ENCODE data around the gene MEI1. TPM values are rescaled to one million over a fixed set of nuclear protein-coding genes. Genes with fewer than 3 reads are reported as not detected.
A peak's percentile ranks its signal among the peaks of the same experiment; 100 is the strongest.

The MEI1 gene
- total RNA-seq = 1.1 and 17.8 TPM in 2 replicates
- 3.3 and 5.6 TPM in 2 replicates for polyA plus RNA-seq

GRCh38 chr22:41699264-41700107, at the start of gene MEI1:
Gene MEI1, plus strand, starts transcription at chr22:41699503. Its CDS starts 36 bp downstream, at chr22:41699539.
- peak in 1 of 2 donors; percentile 83 for DNase-seq (ENCODE audit: low read depth in 1 of 2, low spot score in 1 of 2)
- no peak within 1 kb of the TSS for H3K4me3 ChIP-seq
- H3K36me3 ChIP-seq = no peaks in the 10 kb centered on the region
- no peaks in the 10 kb centered on the region for H3K9me3 ChIP-seq (ENCODE audit: low read depth)
- H3K27ac ChIP-seq = no peak within 1 kb of the TSS
- H3K4me1 ChIP-seq (ENCODE audit: low read depth) = peaks cover 5% of the 10 kb centered on the region
- TF ChIP-seq CTCF (IDR thresholded peaks at IDR 0.05; ENCODE audit: low read depth, low read length) = no peak
- no peaks in the 10 kb centered on the region for H3K27me3 ChIP-seq

GRCh38 chr22:41650229-41650628, 49.1 kb upstream of the MEI1 start:
- TF ChIP-seq CTCF (IDR thresholded peaks at IDR 0.05; ENCODE audit: low read depth, low read length) = no peak
- H3K27me3 ChIP-seq = no peaks in the 10 kb centered on the region
- no peak overlapping the region for H3K4me3 ChIP-seq
- no peaks in the 10 kb centered on the region for H3K4me1 ChIP-seq (ENCODE audit: low read depth)
- no peak overlapping the region for H3K27ac ChIP-seq
- DNase-seq (ENCODE audit: low read depth in 1 of 2, low spot score in 1 of 2) = no peak
- H3K9me3 ChIP-seq (ENCODE audit: low read depth) = no peaks in the 10 kb centered on the region
- peaks cover 82% of the 10 kb centered on the region for H3K36me3 ChIP-seq

- no peaks in the 10 kb centered on the region for H3K4me1 ChIP-seq (ENCODE audit: low read depth)
- DNase-seq (ENCODE audit: low read depth in 1 of 2, low spot score in 1 of 2) = no peak
- H3K4me3 ChIP-seq = no peak overlapping the region
- H3K27me3 ChIP-seq = no peaks in the 10 kb centered on the region
- peaks cover 87% of the 10 kb centered on the region for H3K36me3 ChIP-seq
- no peak for TF ChIP-seq CTCF (IDR thresholded peaks at IDR 0.05; ENCODE audit: low read depth, low read length)
- H3K9me3 ChIP-seq (ENCODE audit: low read depth) = no peaks in the 10 kb centered on the region
- H3K27ac ChIP-seq = no peak overlapping the region
These were observed 48.5 kb upstream of the MEI1 start for GRCh38 chr22:41650821-41651220.

GRCh38 chr22:41654322-41654721, 45.0 kb upstream of the MEI1 start:
- Histone ChIP-seq H3K27me3 (no peaks in the 10 kb centered on the region), H3K9me3 (ENCODE audit: low read depth) (no peaks in the 10 kb centered on the region), H3K36me3 (peaks cover 84% of the 10 kb centered on the region), H3K4me1 (ENCODE audit: low read depth) (no peaks in the 10 kb centered on the region), H3K4me3 (no peak overlapping the region), H3K27ac (no peak overlapping the region)
- DNase-seq (ENCODE audit: low read depth in 1 of 2, low spot score in 1 of 2) = no peak
- TF ChIP-seq CTCF (IDR thresholded peaks at IDR 0.05; ENCODE audit: low read depth, low read length) = no peak

GRCh38 chr22:41656556-41656955, 42.7 kb upstream of the MEI1 start:
- peaks cover 80% of the 10 kb centered on the region for H3K36me3 ChIP-seq
- DNase-seq (ENCODE audit: low read depth in 1 of 2, low spot score in 1 of 2) = peak in 1 of 2 donors; percentile 14
- no peaks in the 10 kb centered on the region for H3K4me1 ChIP-seq (ENCODE audit: low read depth)
- H3K27me3 ChIP-seq = no peaks in the 10 kb centered on the region
- H3K27ac ChIP-seq = no peak overlapping the region
- TF ChIP-seq CTCF (IDR thresholded peaks at IDR 0.05; ENCODE audit: low read depth, low read length) = no peak
- no peaks in the 10 kb centered on the region for H3K9me3 ChIP-seq (ENCODE audit: low read depth)
- H3K4me3 ChIP-seq = no peak overlapping the region
